ENCODE data around the gene MOG. TPM values are rescaled to one million over a fixed set of nuclear protein-coding genes. Genes with fewer than 3 reads are reported as not detected.
A peak's percentile ranks its signal among the peaks of the same experiment; 100 is the strongest.
"Not testable (repeated sequence)": the region's sequence is repeated elsewhere in the genome, so short reads cannot be mapped to it uniquely, and the experiment has no call there.

The MOG gene
- total RNA-seq, 2 experiments from 2014 or later = not detected

DNA sequence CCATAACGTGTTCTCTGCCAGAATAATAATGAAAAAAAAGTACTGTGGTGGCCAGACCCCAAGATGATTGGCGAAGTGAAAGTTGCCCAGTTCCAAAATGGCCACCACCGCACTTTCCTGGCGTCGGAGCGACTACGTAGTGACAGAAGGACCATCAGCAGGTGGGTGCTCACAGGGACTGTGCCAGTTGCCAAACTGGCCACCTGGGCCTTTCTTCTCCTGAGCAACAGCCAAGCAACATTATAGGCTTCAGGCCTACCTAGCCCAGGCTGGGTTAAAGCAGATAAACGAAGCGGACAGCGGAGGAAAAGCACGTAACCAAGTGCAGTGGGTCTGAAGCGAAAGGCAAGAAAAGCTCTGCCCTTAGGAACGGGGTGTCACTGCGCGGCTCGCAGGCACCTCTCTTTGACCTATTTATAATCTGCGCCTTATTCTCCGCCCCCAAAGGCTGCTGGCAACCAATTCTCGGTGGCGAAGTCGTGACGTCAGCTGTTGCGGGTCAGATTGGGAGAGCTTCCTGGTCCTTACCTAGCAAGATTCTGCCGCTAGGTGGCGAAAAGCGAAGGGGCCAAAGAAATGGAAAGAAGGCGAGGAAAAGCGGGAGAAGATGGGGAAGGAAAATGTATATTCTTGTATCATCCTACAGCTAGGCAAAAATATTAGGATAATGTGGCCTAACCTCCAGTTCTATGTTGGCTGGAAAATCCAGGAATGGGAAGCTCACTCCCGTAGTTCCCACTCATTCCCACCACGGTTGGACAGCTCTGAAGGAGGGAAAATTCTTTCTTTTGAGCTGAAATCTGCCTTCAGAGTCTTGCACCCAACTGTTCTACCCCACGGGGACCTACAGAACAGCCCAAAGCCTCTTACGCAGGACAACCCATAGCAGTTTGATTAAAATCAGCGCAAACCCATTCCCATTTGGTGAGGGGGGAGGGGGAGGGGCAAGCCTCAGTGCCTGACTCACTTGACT lies 6.9 kb upstream of the MOG start:
- Mint-ChIP-seq H3K36me3 (no peaks in the 10 kb centered on the region), H3K4me3 (peak overlapping the region; percentile 97), H3K9me3 (no peaks in the 10 kb centered on the region), H3K27ac (peak overlapping the region; percentile 98), H3K27me3 (no peaks in the 10 kb centered on the region), H3K4me1 (ENCODE audit: low read depth) (peaks cover 6% of the 10 kb centered on the region)
- ChIA-PET CTCF (interaction anchor here (0.7 to 6.6 kb wide), 43 partner anchors 8 to 727 kb away, joined by 3 to 150 read pairs (median 4); partner anchors contain the start of genes GABBR1 and TRIM27), POLR2A (interaction anchor here (0.9 to 1.7 kb wide), 5 partner anchors 9 to 726 kb away, joined by 3 to 5 read pairs (median 4); partner anchors contain the start of genes GABBR1, PPP1R11 and TRIM27)
- intact Hi-C loops (cut with micrococcal nuclease) = loop anchor here (1.0 to 5.0 kb wide), 3 partner anchors 9 to 57 kb away; partner anchors contain the start of gene GABBR1
- peak; percentile 98 for DNase-seq

DNA sequence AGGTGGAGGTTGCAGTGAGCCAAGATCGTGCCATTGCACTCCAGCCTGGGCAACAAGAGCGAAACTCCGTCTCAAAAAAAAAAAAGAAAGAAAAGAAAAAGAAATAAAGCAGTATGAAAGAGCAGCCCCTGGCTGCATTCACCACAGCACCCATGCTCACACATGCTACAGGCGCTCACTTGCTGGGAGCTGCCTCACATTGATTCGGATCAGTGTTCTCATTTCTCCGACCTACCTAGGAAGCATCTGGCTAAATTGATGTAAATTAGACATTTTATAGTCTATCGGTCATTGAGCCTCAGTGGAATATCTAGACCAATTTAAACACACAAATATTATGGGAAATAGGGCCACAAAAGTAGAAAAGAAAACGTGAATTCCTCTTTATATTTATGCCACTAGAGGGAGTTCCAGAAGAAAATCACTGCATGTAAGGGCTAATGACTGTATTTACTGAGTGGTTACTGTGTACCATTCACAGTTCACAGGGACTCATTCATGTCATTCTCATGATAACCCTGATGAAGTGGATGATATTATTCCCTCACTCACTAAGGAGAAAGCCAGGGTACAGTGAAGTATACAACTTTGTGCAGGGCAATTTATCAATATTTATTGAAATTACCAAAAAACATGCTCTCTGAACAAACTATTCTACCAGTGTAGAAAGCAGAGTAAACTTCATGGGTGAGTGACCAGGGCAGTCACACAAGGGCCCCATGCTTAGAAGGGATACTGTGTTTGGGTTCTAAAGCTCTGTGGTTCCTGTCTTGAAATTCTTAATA lies 5.3 kb upstream of the MOG start:
- Mint-ChIP-seq H3K36me3 (no peaks in the 10 kb centered on the region), H3K27ac (peak overlapping the region; percentile 16), H3K4me3 (peak overlapping the region; percentile 31), H3K27me3 (peaks cover 5% of the 10 kb centered on the region), H3K4me1 (ENCODE audit: low read depth) (peaks cover 6% of the 10 kb centered on the region), H3K9me3 (no peaks in the 10 kb centered on the region)
- no peak for DNase-seq
- ChIA-PET CTCF (interaction anchor here (0.7 to 6.6 kb wide), 16 partner anchors 11 to 814 kb away, joined by 3 to 150 read pairs (median 7); partner anchors contain the start of gene GABBR1), POLR2A (no interaction called here)
- intact Hi-C loops (cut with micrococcal nuclease) = loop anchor here (5.0 kb wide), 1 partner anchor 56 kb away; no protein-coding TSS in a partner anchor

DNA sequence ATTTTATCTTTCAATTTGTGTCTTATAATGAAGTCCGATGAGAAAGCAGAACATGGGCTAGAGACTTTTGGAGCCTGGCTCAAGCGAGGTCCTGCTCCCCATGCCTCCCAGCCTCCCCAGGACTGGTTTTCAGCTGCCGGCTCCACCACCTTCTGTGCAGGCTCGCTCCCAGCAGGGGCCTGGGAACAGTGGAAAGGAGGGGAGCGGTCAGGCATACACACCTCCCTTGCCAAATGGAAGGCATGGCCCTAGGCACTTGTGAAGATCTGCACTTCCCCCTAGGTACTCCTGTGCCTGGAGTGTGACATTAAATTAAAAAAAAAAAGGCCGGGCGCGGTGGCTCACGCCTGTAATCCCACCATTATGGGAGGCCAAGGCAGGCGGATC lies 4.7 kb upstream of the MOG start:
- Mint-ChIP-seq H3K36me3 (no peaks in the 10 kb centered on the region), H3K4me1 (ENCODE audit: low read depth) (peaks cover 6% of the 10 kb centered on the region), H3K27ac (no peak overlapping the region), H3K9me3 (no peaks in the 10 kb centered on the region), H3K4me3 (no peak overlapping the region), H3K27me3 (peaks cover 6% of the 10 kb centered on the region)
- ChIA-PET CTCF (interaction anchor here (1.4 to 6.6 kb wide), 7 partner anchors 12 to 142 kb away, joined by 3 to 150 read pairs (median 22); no protein-coding TSS in a partner anchor), POLR2A (no interaction called here)
- intact Hi-C loops (cut with micrococcal nuclease) = loop anchor here (5.0 kb wide), 1 partner anchor 55 kb away; no protein-coding TSS in a partner anchor
- no peak for DNase-seq

- Mint-ChIP-seq H3K27me3 (peaks cover 10% of the 10 kb centered on the region), H3K36me3 (no peaks in the 10 kb centered on the region), H3K4me3 (no peak overlapping the region), H3K9me3 (no peaks in the 10 kb centered on the region), H3K27ac (no peak overlapping the region), H3K4me1 (ENCODE audit: low read depth) (peaks cover 6% of the 10 kb centered on the region)
- ChIA-PET POLR2A (no interaction called here), CTCF (interaction anchor here (0.5 to 6.6 kb wide), 57 partner anchors 8 to 816 kb away, joined by 3 to 150 read pairs (median 5); partner anchors contain the start of genes GABBR1, OR12D3 and POLR1H)
- DNase-seq = peak; percentile 43
- intact Hi-C loops (cut with micrococcal nuclease) = loop anchor here (5.0 kb wide), 1 partner anchor 54 kb away; no protein-coding TSS in a partner anchor
Observed at GRCh38 chr6:29653452-29654038, 3.3 kb upstream of the MOG start.

- no peaks in the 10 kb centered on the region for H3K9me3 Mint-ChIP-seq
- H3K36me3 Mint-ChIP-seq = no peaks in the 10 kb centered on the region
- H3K4me3 Mint-ChIP-seq = no peak overlapping the region
- intact Hi-C loops (cut with micrococcal nuclease) = no loop called here
- no peak overlapping the region for H3K27ac Mint-ChIP-seq
- peaks cover 4% of the 10 kb centered on the region for H3K4me1 Mint-ChIP-seq (ENCODE audit: low read depth)
- H3K27me3 Mint-ChIP-seq = peaks cover 12% of the 10 kb centered on the region
- CTCF ChIA-PET = interaction anchor here (4.8 to 6.6 kb wide), 2 partner anchors 9 to 15 kb away, joined by 61 to 150 read pairs; no protein-coding TSS in a partner anchor
- POLR2A ChIA-PET = no interaction called here
- no peak for DNase-seq
Observed at GRCh38 chr6:29655658-29656057, 1.2 kb upstream of the MOG start.

GRCh38 chr6:29656157-29656556 lies 735 bp upstream of the MOG start:
- CTCF ChIA-PET = interaction anchor here (4.8 kb wide), 1 partner anchor 9 kb away, joined by 61 read pairs; no protein-coding TSS in a partner anchor
- Mint-ChIP-seq H3K4me1 (ENCODE audit: low read depth) (peaks cover 4% of the 10 kb centered on the region), H3K27ac (no peak overlapping the region), H3K27me3 (peaks cover 15% of the 10 kb centered on the region), H3K36me3 (no peaks in the 10 kb centered on the region), H3K9me3 (no peaks in the 10 kb centered on the region), H3K4me3 (no peak overlapping the region)
- intact Hi-C loops (cut with micrococcal nuclease) = no loop called here
- no peak for DNase-seq
- POLR2A ChIA-PET = no interaction called here

DNA sequence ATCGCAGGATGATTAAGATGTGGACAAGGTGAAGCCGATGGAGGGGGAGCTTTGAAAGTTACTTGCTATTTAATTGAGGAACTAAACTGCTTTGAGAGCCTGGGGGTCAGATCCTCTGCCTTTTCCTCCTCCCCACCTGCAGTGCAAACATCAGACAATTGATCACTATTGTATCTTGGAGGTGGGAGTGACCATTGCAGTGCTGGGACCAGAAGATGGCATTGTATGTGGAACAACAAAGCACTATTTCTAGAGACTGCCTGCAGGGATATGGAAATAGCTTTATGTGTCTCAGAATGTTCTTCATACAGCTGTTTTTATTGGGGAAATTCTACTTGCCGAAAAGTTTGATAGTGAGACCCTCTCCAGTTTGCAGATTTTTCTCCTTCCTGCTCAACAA lies 4.2 kb downstream of the MOG start:
- Mint-ChIP-seq H3K36me3 (no peaks in the 10 kb centered on the region), H3K4me3 (no peak overlapping the region), H3K4me1 (ENCODE audit: low read depth) (no peaks in the 10 kb centered on the region), H3K9me3 (no peaks in the 10 kb centered on the region), H3K27me3 (peaks cover 28% of the 10 kb centered on the region), H3K27ac (no peak overlapping the region)
- ChIA-PET CTCF (interaction anchor here (0.6 to 2.2 kb wide), 3 partner anchors 8 to 40 kb away, joined by 3 to 13 read pairs (median 3); no protein-coding TSS in a partner anchor), POLR2A (no interaction called here)
- DNase-seq = no peak
- intact Hi-C loops (cut with micrococcal nuclease) = no loop called here

GRCh38 chr6:29661502-29662141 lies 4.7 kb downstream of the MOG start:
- H3K27me3 Mint-ChIP-seq = peaks cover 25% of the 10 kb centered on the region
- CTCF ChIA-PET = interaction anchor here (0.6 to 2.2 kb wide), 3 partner anchors 8 to 40 kb away, joined by 3 to 13 read pairs (median 3); no protein-coding TSS in a partner anchor
- intact Hi-C loops (cut with micrococcal nuclease); H3K27ac Mint-ChIP-seq; H3K36me3 Mint-ChIP-seq; H3K4me3 Mint-ChIP-seq; POLR2A ChIA-PET; DNase-seq; H3K9me3 Mint-ChIP-seq; H3K4me1 Mint-ChIP-seq (ENCODE audit: low read depth): not testable (repeated sequence)

DNA sequence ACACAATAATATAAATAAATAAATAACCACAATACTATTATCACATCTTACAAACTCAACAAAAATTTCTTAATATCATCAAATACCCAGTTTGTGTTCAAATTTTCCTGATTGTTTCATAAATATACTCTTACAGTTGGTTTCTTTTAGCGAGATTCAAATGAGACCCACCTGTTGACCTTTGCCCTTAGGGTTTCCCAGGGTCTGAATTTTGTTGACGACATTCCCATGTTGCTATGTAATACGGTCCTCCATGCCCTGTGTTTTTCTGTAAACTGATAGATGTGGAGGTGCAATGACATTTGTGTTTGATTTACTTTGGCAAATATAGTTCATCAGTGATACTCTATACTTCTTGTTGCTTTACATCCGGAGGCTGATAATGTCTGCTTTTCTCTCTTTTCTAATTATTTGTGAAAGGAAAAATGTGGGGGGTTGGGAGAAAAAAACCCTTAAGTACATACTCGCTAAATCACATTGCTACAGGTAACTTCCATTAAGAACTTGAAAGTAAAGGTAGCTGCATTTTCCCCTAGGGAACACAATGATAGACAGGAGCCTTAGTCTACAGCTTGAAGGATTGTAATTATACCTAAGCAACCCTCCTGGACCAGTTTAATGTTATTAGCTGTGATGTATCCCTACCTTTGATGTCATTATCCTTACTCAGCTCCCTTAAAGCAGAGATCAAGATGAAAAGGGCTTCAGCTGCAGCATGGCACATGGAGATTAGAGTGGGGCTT lies 6.6 kb downstream of the MOG start:
- Mint-ChIP-seq H3K36me3 (no peaks in the 10 kb centered on the region), H3K27me3 (peaks cover 20% of the 10 kb centered on the region), H3K9me3 (no peaks in the 10 kb centered on the region), H3K4me1 (ENCODE audit: low read depth) (no peaks in the 10 kb centered on the region), H3K27ac (no peak overlapping the region), H3K4me3 (no peak overlapping the region)
- no peak for DNase-seq
- intact Hi-C loops (cut with micrococcal nuclease) = no loop called here
- ChIA-PET POLR2A (no interaction called here), CTCF (interaction anchor here (1.7 to 5.8 kb wide), 2 partner anchors 9 to 13 kb away, joined by 6 to 61 read pairs; no protein-coding TSS in a partner anchor)

DNA sequence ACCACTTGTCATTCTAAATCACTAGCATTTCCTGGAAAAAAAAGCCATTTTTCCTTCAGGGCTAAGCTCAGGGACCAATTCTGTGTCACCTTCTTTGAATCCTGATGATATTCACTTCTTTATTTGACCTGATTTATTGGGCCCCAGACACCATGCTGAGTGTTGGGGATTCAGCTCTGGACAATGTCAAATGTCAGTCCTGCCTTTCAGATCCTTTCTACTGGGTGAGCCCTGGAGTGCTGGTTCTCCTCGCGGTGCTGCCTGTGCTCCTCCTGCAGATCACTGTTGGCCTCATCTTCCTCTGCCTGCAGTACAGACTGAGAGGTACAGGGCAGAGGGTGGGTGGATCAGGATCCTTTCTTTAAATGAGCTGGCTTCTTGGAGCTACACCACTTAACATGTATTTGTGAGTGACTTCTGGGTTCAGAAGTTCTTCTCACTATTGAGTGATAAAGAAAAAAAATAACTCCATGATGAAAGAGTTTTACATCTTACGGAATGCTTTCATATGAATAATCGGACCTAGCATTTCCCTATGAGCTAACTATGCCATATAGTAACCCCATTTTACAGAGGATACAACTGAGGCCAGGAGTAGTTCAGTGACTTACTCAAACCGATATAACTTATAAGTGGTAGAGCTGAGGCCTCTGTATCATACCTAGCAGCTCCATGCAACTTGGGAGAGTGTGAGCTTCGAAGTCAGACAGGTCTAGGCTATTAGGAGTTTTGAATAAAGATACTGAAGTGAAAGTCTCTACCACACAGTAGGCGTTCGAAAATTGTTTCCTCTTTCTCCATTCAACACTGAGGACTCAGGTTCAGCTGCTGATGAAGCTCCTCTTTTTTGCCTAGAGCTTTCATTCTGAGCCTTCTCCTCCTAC lies 9.3 kb downstream of the MOG start:
- peaks cover 16% of the 10 kb centered on the region for H3K27me3 Mint-ChIP-seq
- no peak for DNase-seq
- intact Hi-C loops (cut with micrococcal nuclease) = no loop called here
- H3K27ac Mint-ChIP-seq = no peak overlapping the region
- ChIA-PET POLR2A (no interaction called here), CTCF (interaction anchor here (0.5 to 5.8 kb wide), 4 partner anchors 9 to 35 kb away, joined by 3 to 61 read pairs (median 14); no protein-coding TSS in a partner anchor)
- no peaks in the 10 kb centered on the region for H3K36me3 Mint-ChIP-seq
- no peaks in the 10 kb centered on the region for H3K4me1 Mint-ChIP-seq (ENCODE audit: low read depth)
- H3K4me3 Mint-ChIP-seq = no peak overlapping the region
- no peaks in the 10 kb centered on the region for H3K9me3 Mint-ChIP-seq

All from activated CD4-positive, alpha-beta memory T cell treated with anti-CD3 and anti-CD28 coated beads for 36 hours (primary cell).